SH-SY5Y (cell line): ENCODE results near the gene ADIG.

Experiments used
- GATA2 ChIP-seq: IDR thresholded peaks from 2 replicates; pipeline ENCODE4 v1.6.1; 2011; ENCODE audit warnings: mild to moderate bottlenecking, low read depth, low read length
- GATA3 ChIP-seq: IDR thresholded peaks from 2 replicates; pipeline ENCODE4 v1.6.1; 2011; ENCODE audit warnings: low read depth, mild to moderate bottlenecking, low read length, moderate library complexity

ADIG gene

GRCh38 chr20:38558596-38559360 is 22.2 kb upstream of the ADIG start:
- no peak for TF ChIP-seq GATA2
- TF ChIP-seq GATA3: no peak

GRCh38 chr20:38559764-38560163 is 21.2 kb upstream of the ADIG start:
- TF ChIP-seq GATA2 (no peak), GATA3 (no peak)

GRCh38 chr20:38563802-38564431 is 17.1 kb upstream of the ADIG start:
- TF ChIP-seq GATA2 (no peak), GATA3 (no peak)

GRCh38 chr20:38564680-38565079 is 16.3 kb upstream of the ADIG start:
- TF ChIP-seq GATA2 (no peak), GATA3 (no peak)

- TF ChIP-seq GATA2: no peak
- no peak for TF ChIP-seq GATA3
These were observed 14.9 kb upstream of the ADIG start for GRCh38 chr20:38566036-38566598.

- TF ChIP-seq GATA3: no peak
- TF ChIP-seq GATA2: no peak
These were observed 11.1 kb upstream of the ADIG start for GRCh38 chr20:38569747-38570525.

GRCh38 chr20:38573413-38573812 is 7.6 kb upstream of the ADIG start:
- TF ChIP-seq GATA3: no peak
- no peak for TF ChIP-seq GATA2

- TF ChIP-seq GATA2: no peak
- TF ChIP-seq GATA3: no peak
These were observed 1.6 kb upstream of the ADIG start for GRCh38 chr20:38579219-38579910.

GRCh38 chr20:38579921-38580320 is 1.1 kb upstream of the ADIG start:
- TF ChIP-seq GATA2: no peak
- TF ChIP-seq GATA3: no peak

GRCh38 chr20:38581830-38582358 is 897 bp downstream of the ADIG start:
- no peak for TF ChIP-seq GATA3
- TF ChIP-seq GATA2: no peak

GRCh38 chr20:38583306-38583705 is 2.3 kb downstream of the ADIG start:
- no peak for TF ChIP-seq GATA3
- no peak for TF ChIP-seq GATA2

- TF ChIP-seq GATA3 (no peak), GATA2 (no peak)
These were observed 3.2 kb downstream of the ADIG start for GRCh38 chr20:38584099-38584763.
